ENCODE measurements around the gene IFT122. TPM values are rescaled to one million over a fixed set of nuclear protein-coding genes. Genes with fewer than 3 reads are reported as not detected.

Gene IFT122
- total RNA-seq, 2 experiments from 2014 or later: 22.7 to 26.7 TPM

- peaks cover 2% of the 10 kb centered on the region for H3K36me3 Mint-ChIP-seq (ENCODE audit: low read depth)
- Histone ChIP-seq H3K27ac (ENCODE audit: low read depth in 1 of 2, low read length in 2 of 2) (no peak overlapping the region), H3K4me1 (ENCODE audit: insufficient read depth, low read length) (no peaks in the 10 kb centered on the region), H3K9me3 (ENCODE audit: control insufficient read depth in 1 of 2, insufficient read depth in 1 of 2, low read length in 2 of 2) (peaks cover 0 to 4% of the 10 kb centered on the region in 2 experiments), H3K4me3 (ENCODE audit: low read length) (no peak overlapping the region), H3K27me3 (ENCODE audit: control insufficient read depth in 1 of 2, insufficient read depth in 2 of 2, low read length in 2 of 2) (no peaks in the 10 kb centered on the region), H3K36me3 (ENCODE audit: insufficient read depth, low read length) (no peaks in the 10 kb centered on the region)
- intact Hi-C loops (cut with DNase I, micrococcal nuclease): no loop called here
- no peaks in the 10 kb centered on the region for H3K4me1 Mint-ChIP-seq (ENCODE audit: low read depth)
- TF ChIP-seq CTCF (IDR thresholded peaks at IDR 0.05): no peak
- H3K9me3 Mint-ChIP-seq: no peaks in the 10 kb centered on the region
- H3K27ac Mint-ChIP-seq: no peak overlapping the region
- ATAC-seq (ENCODE audit: poor library complexity) (no peak), DNase-seq (no peak)
- CTCF ChIA-PET: no interaction called here
- H3K4me3 Mint-ChIP-seq: no peak overlapping the region
- no peaks in the 10 kb centered on the region for H3K27me3 Mint-ChIP-seq
- POLR2A ChIA-PET: no interaction called here
Measured at GRCh38 chr3:129521611-129522010, 81.6 kb downstream of the IFT122 start.

GRCh38 chr3:129522953-129523352 is 82.9 kb downstream of the IFT122 start:
- DNase-seq (no peak), ATAC-seq (ENCODE audit: poor library complexity) (no peak)
- Histone ChIP-seq H3K4me3 (ENCODE audit: low read length) (no peak overlapping the region), H3K27me3 (ENCODE audit: control insufficient read depth in 1 of 2, insufficient read depth in 2 of 2, low read length in 2 of 2) (no peaks in the 10 kb centered on the region), H3K9me3 (ENCODE audit: control insufficient read depth in 1 of 2, insufficient read depth in 1 of 2, low read length in 2 of 2) (peaks cover 0 to 2% of the 10 kb centered on the region in 2 experiments), H3K27ac (ENCODE audit: low read depth in 1 of 2, low read length in 2 of 2) (no peak overlapping the region), H3K36me3 (ENCODE audit: insufficient read depth, low read length) (no peaks in the 10 kb centered on the region), H3K4me1 (ENCODE audit: insufficient read depth, low read length) (peaks cover 3% of the 10 kb centered on the region)
- no peaks in the 10 kb centered on the region for H3K9me3 Mint-ChIP-seq
- TF ChIP-seq CTCF (IDR thresholded peaks at IDR 0.05): no peak
- ChIA-PET CTCF (no interaction called here), POLR2A (no interaction called here)
- no peak overlapping the region for H3K27ac Mint-ChIP-seq
- no peaks in the 10 kb centered on the region for H3K4me1 Mint-ChIP-seq (ENCODE audit: low read depth)
- H3K27me3 Mint-ChIP-seq: no peaks in the 10 kb centered on the region
- intact Hi-C loops (cut with DNase I, micrococcal nuclease): no loop called here
- no peaks in the 10 kb centered on the region for H3K36me3 Mint-ChIP-seq (ENCODE audit: low read depth)
- no peak overlapping the region for H3K4me3 Mint-ChIP-seq

GRCh38 chr3:129524081-129524480 is 84.1 kb downstream of the IFT122 start:
- DNase-seq (no peak), ATAC-seq (ENCODE audit: poor library complexity) (no peak)
- Mint-ChIP-seq H3K4me1 (ENCODE audit: low read depth) (no peaks in the 10 kb centered on the region), H3K27me3 (no peaks in the 10 kb centered on the region), H3K4me3 (no peak overlapping the region), H3K36me3 (ENCODE audit: low read depth) (no peaks in the 10 kb centered on the region), H3K27ac (no peak overlapping the region), H3K9me3 (no peaks in the 10 kb centered on the region)
- Histone ChIP-seq H3K4me1 (ENCODE audit: insufficient read depth, low read length) (peaks cover 3% of the 10 kb centered on the region), H3K4me3 (ENCODE audit: low read length) (no peak overlapping the region), H3K27ac (ENCODE audit: low read depth in 1 of 2, low read length in 2 of 2) (no peak overlapping the region), H3K27me3 (ENCODE audit: control insufficient read depth in 1 of 2, insufficient read depth in 2 of 2, low read length in 2 of 2) (no peaks in the 10 kb centered on the region), H3K36me3 (ENCODE audit: insufficient read depth, low read length) (no peaks in the 10 kb centered on the region), H3K9me3 (ENCODE audit: control insufficient read depth in 1 of 2, insufficient read depth in 1 of 2, low read length in 2 of 2) (no peaks in the 10 kb centered on the region)
- ChIA-PET POLR2A (no interaction called here), CTCF (no interaction called here)
- intact Hi-C loops (cut with DNase I, micrococcal nuclease): no loop called here
- TF ChIP-seq CTCF (IDR thresholded peaks at IDR 0.05): no peak
